ENCODE results near the gene NAPEPLD.
"Not testable (repeated sequence)": the region's sequence is repeated elsewhere in the genome, so short reads cannot be mapped to it uniquely, and the experiment has no call there.

The NAPEPLD gene

GRCh38 chr7:103143868-103144267 lies 5.0 kb downstream of the NAPEPLD start:
- no peak for DNase-seq

GRCh38 chr7:103142494-103142893 lies 6.4 kb downstream of the NAPEPLD start:
- no peak for DNase-seq

- DNase-seq: no peak
These were observed 7.0 kb downstream of the NAPEPLD start for GRCh38 chr7:103141753-103142404.

GRCh38 chr7:103140685-103141084 lies 8.2 kb downstream of the NAPEPLD start:
- no peak for DNase-seq

- DNase-seq: no peak
These were observed 8.8 kb downstream of the NAPEPLD start for GRCh38 chr7:103140061-103140460.

- DNase-seq: no peak
These were observed 13.9 kb downstream of the NAPEPLD start for GRCh38 chr7:103134836-103135554.

GRCh38 chr7:103132995-103133688 lies 15.8 kb downstream of the NAPEPLD start:
- no peak for DNase-seq

GRCh38 chr7:103130901-103131624 lies 17.8 kb downstream of the NAPEPLD start:
- no peak for DNase-seq

GRCh38 chr7:103129702-103130549 lies 19.0 kb downstream of the NAPEPLD start:
- no peak for DNase-seq

- no peak for DNase-seq
These were observed 21.9 kb downstream of the NAPEPLD start for GRCh38 chr7:103127006-103127405.

GRCh38 chr7:103124429-103124979 lies 24.4 kb downstream of the NAPEPLD start:
- no peak for DNase-seq

GRCh38 chr7:103123529-103123928 lies 25.4 kb downstream of the NAPEPLD start:
- DNase-seq: no peak

- no peak for DNase-seq
These were observed 27.3 kb downstream of the NAPEPLD start for GRCh38 chr7:103121641-103122040.

GRCh38 chr7:103120362-103120761 lies 28.5 kb downstream of the NAPEPLD start:
- no peak for DNase-seq

- no peak for DNase-seq
These were observed 29.1 kb downstream of the NAPEPLD start for GRCh38 chr7:103119791-103120291.

- no peak for DNase-seq
These were observed 31.4 kb downstream of the NAPEPLD start for GRCh38 chr7:103117465-103117864.

GRCh38 chr7:103116991-103117390 lies 31.9 kb downstream of the NAPEPLD start:
- no peak for DNase-seq

GRCh38 chr7:103116511-103116910 lies 32.4 kb downstream of the NAPEPLD start:
- DNase-seq: no peak

- no peak for DNase-seq
These were observed 33.1 kb downstream of the NAPEPLD start for GRCh38 chr7:103115771-103116170.

GRCh38 chr7:103114576-103115008 lies 34.3 kb downstream of the NAPEPLD start:
- DNase-seq: no peak

- no peak for DNase-seq
These were observed 35.7 kb downstream of the NAPEPLD start for GRCh38 chr7:103113164-103113563.

- DNase-seq: not testable (repeated sequence)
These were observed 42.2 kb downstream of the NAPEPLD start for GRCh38 chr7:103106703-103107070.

All from NCI-H1930 (cell line).